HG03520 (cell line): ENCODE data around the gene CEP83.
"Not testable (repeated sequence)": the region's sequence is repeated elsewhere in the genome, so short reads cannot be mapped to it uniquely, and the experiment has no call there.

Experiments used
- ATAC-seq: cut with Tn5 transposase; IDR thresholded peaks from one replicate; pipeline ENCODE4 v1.9.1; 2021; ENCODE audit warnings: mild to moderate bottlenecking, moderate library complexity; ENCODE audit not compliant: unreplicated experiment

CEP83 gene

DNA sequence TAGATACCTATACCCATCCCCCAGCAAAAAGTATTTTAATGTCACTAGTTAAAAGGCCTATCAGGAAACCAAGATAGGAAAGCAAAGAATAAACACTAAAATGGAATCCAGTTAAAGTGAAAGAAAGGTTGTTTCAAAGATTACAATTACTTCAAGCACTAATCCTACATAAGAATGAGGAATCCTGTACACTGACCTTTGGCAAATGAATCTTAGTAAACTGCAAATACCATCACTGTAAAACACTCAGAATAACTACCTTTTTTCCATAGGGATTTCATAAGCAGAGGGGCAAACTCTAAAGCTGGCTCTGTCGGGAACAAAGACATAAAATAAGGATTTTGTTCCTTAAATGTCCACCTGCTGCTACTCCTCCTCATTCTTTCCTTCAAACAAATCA is 25.9 kb downstream of the CEP83 start:
- no peak for ATAC-seq

DNA sequence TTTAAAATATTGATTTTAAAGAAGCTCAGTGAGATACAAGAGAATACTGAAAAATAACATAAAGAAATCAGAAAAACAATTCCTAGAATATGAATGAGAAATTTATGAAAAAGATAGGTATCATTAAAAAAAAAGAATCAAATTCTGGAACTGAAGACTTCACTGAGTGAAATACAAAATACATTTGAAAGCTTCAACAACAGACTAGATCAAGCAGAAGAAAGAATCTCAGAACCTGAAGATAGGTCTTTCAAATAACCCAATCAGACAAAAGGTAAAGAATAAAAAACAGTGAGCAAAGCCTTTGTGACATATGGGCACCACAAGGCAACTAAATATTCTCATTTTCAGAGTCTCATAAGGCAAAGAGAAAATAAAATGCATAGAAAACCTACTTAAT is 29.4 kb downstream of the CEP83 start:
- no peak for ATAC-seq

DNA sequence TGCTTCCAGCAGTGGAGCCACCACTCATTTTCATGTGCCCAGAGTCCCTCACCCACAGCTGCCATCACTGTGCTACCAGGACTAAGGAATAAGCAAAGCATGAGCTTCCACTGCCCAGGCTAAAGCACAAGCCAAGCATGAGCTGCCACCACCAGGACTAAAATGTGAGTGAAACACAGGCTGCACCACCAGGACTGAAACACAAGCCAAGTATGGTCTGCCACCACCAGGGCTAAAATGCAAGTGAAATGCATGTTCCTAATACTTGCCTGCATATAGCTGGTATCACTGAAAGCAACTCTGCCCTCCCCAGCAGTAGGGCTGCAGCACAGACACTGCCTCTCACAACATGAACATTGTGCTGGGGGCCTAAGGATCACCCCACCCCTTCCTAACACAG is 30.0 kb downstream of the CEP83 start:
- no peak for ATAC-seq

DNA sequence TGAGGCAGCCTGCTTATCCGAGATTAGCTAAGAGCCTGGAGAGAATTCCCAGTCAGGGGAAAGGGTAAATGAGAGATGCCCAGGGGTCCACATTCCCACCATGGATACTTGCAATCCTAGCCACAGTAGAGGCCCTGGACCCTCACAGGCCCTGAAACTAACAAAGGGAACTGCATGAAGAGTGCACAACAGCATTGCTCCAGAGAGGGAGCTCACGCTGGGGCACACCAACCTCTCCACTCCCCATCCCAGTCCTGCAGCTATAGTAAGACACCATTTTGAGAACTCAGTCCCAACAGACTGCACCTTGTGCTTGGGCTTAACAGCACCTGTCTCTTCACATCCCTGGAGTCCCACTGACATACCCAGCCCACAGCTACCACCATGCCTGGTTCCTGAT is 30.5 kb downstream of the CEP83 start:
- no peak for ATAC-seq

DNA sequence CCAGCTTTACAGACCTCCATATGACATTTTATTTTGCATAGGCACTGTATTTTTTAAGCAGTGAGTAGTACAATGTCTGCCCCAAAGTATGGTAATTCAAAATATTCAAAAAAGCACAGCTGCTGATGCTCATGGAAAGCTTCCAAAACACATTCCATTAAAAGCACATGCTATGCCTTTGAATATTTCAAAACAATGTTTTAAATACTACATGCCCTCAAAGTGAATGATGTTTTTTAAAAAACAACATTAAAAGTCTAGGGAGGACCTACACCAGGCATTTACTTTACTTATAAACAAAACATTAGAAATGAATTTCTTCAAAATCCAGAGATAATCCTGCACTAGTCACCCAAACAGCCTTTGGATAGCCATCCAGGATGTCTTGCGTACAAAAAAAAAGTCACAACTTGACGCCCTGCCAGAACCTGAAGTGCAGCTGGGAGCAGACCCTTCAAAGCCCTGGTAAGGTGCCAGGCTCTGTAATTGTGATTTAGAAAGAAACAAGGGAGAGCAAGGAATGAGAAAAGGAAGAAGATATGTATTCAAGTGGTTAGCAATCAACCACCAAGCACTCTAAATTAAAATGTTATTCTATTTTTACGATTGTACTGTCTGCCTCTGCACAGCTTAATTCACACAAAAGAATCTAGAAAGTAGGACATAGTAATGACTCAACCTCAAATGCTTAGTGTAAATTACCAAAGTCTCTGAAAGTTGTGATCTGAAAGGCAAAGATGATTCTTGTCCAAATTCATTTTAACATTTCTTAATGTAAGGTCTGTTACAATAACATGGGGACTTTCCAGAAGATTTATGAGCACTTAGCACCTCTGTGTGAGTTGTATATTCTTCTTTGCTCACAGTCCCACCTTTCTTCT is 31.9 kb downstream of the CEP83 start:
- no peak for ATAC-seq

DNA sequence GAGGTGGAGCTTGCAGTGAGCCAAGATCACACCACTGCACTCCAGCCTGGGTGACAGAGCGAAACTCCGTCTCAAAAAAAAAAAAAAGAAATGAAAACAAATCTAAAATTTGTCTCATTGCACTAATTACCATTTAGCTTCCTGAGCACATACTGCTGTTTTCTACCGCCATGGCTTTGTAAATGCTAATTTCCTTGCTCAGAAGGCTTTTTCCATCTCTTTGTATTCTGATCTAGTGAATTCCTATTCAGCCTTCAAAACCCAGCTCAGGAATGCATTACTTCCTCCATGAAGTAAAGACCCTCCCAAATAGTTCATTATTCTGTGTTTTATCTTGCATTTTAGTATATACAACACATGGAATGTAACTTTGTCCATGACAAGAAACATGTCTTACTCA is 33.6 kb downstream of the CEP83 start:
- ATAC-seq: no peak

DNA sequence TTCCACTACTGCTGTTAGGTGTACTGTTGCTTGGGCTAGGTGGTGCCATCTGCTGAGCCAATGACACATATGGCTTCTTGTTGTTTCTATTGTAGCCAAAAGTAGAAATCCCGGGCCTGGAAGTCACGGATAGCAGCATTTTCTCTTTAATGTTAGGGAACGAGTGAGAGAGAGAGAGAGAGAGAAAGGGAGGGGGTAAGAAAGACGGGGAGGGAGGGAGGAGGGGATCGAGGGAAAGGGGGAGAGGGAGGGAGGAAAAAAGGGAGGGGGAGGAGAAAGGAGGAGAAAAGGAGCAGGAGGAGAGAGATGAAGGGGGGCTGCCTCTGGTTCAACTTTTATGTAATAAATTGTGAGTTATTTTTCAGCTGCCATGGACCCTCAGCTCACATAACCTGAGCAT is 34.8 kb downstream of the CEP83 start:
- ATAC-seq: not testable (repeated sequence)

DNA sequence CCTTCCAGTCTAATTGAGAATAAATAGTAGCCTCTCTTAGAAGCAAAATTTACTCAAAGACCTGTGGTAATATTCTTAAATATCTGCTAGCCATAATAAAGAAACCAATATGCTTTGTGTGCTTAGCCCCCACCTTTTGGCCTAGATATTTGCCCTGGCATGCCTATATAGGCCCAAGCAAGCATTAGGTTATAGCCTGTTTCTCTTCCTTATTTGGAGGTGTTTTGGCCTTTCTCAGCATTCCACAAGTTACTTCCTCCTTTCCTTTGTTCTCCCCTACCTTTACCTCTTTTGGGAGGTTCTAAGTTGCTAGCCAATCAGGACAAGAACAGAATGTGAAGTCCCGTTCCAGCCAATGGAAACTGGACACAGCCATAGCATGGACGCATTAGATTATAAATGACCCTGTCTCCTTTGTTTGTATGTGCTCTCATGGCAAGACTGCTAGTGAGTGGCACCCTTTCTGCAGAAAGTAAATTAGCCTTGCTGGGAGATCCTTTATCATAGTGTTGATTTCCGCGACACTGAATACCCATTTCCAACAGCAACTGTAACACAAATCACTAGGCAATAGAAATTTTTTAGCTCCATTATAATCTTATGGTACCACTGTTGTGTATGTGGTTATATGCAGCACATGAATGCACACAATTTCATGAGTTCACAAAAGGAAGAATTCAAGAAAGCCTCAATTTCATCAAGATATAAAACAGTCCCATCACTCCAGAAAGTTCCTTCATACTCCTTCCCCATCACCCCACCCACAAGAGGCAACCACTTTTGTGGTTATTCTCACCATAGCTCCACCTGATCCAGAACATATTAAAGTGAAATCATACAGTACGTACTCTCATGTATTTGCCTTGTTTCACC is 37.6 kb downstream of the CEP83 start:
- no peak for ATAC-seq

DNA sequence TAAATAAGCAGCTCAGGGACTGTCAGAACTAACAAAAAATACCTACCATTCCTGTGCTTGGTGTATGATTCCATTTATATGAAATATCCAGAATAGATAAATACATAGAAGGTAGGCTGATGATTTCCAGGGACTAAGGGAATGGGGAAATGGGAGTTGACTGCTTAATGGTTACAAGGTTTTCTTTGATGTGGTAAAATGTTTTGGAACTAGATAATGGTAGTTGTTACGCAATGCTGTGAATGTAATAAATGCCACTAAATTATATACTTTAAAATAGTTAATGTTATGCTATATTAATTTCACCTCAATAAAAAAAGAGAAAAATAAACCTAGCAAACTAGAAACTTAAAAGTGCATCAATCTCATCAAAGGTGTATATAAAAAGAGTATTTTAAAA is 41.1 kb downstream of the CEP83 start:
- ATAC-seq: no peak

DNA sequence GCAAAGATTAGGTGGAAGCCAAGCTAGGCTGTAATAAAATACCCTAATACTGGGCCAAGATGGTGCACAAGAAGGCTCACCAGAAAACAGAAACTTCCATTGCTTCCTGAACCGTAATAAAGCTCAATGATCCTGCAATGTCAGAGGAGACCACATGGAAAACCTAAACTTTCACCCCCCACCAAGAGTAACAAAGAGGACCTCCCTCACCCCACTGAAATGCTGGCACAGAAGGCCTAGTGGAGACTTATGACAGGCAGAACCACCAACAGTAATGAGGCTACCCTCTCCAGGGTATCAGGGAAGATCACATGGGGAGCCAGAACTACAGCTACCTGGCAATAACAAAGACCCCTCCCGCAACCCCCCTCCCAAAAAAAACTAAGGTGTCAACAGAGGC is 43.1 kb downstream of the CEP83 start:
- ATAC-seq: no peak

DNA sequence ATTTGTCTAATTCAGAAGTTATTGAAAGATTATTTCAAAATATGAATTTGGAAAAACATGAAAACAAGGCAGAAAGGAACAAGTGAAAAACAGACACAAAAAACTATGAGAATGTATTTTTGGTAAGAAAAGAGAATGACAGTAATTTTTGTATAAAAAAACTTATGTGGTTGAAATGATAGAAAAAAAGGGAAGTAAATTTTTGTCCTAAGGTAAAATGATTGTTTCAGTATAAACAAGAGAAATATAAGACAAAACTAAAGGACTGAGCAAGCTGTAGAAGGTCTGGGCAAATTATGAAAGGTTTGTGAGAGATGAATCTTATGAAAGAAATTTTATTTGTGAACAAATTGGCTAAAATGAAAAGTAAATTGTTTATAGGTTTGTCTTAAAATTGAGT is 44.6 kb downstream of the CEP83 start:
- ATAC-seq: no peak

DNA sequence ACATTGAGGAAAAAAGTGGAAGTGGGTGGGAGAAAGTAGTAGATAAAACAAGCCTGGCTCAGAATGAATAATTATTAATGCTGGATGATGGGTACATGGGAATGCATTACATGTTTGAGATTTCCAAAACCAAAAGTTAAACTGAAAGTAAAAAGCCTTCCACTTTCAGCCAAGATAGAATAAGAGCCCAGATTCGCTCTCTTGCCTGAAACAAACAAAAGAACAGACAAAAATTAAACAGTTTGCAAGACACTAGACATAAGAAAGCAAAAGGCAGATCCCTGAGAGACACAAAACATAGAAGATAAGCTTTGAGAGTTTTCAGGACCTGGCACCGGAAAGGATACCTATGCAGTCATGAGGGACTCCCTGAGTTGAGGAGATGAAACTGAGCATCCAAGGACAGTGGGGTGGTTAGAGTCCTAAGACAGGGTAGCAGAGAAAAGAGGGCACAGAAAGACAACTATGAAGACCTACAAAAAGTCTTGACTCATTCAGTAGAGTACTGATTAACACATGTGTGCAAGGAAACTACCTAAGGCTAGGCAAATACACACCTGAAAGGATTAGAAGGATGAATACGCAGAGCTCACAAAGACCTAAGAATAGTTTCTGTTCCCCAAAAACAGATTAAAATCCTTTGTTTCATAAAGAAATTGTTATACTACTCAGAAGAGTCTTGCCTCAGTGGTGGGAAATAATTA is 54.1 kb downstream of the CEP83 start:
- no peak for ATAC-seq

DNA sequence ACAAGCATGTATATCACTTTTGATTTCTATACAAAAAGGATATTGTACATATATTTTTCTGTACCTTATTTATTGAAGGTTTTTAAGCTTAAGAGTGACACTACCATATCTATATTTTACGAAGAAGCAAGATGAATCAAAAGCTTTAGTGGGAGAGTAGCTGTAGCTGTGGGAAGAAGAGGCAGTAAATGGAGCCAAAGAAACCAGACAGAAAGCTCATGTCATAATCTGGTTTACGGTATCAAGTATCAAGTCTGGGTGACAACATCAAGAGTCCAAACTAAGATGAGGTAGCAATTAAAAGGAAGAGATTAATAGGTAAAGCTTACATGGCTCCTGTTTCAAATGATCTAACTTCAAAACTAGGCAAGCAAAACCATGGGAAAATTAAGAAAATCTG is 54.8 kb downstream of the CEP83 start:
- ATAC-seq: no peak

DNA sequence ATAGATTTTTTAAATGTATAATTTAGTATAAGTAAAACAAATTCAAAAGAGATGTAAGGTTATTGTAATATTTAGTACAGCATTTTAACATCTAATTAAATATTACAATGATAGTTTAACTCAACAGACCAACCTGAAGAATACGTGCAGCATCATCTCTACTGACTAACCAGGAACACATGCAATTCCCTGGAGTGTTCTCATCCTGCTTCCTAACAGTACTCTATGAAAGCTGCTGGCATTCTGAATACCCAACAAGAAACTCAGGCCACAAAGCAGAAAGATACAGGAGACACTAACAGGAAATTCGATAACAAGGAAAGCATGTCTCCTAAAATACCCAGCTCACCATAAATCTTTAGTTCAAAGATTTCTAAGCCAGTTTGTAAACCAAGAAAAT is 58.3 kb downstream of the CEP83 start:
- no peak for ATAC-seq

DNA sequence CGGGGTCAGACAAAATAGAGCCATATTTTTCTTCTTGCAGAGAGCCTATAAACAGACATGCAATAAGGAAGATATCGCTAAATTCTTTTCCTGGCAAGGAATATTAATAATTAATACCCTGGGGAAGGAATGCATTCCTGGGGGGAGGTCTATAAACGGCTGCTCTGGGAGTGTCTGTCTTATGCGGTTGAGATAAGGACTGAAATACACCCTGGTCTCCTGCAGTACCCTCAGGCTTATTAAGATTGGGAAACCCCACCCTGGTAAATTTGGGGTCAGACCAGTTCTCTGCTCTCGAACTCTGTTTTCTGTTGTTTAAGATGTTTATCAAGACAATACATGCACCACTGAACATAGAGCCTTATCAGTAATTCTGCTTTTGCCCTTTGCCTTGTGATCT is 61.0 kb downstream of the CEP83 start:
- ATAC-seq: not testable (repeated sequence)

DNA sequence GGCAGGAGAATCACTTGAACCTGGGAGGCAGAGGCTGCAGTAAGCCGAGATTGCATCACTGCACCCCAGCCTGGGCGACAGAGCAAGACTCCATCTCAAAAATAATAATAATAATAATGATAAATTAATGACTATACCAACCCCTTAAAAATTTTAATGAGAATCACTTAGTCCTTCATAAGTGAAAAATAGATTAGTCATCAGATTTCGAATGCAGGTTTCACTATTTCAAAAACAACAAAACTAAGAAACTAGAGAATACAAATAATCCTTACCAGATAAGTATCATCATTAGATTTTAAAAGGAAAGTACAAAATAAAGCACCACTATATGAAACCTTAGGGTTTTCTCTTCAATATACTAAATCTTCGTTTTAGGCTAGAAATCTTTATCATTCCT is 62.3 kb downstream of the CEP83 start:
- ATAC-seq: no peak

DNA sequence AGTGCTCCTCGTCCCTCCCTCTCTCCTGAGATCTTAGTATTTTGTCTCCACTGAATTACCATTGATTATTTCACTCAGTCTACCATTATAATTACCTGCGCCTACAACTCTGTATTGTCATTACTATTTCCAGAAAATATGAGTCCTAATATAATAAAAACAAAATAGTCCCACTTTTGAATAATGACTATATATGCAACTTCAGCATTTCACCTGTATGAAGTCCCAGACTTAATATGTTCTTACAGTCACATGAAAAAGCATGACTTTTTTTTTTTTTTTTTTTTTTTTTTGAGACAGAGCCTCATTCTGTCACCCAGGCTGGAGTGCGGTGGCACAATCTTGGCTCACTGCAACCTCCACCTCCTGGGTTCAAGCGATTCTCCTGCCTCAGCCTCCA is 63.7 kb downstream of the CEP83 start:
- ATAC-seq: not testable (repeated sequence)

DNA sequence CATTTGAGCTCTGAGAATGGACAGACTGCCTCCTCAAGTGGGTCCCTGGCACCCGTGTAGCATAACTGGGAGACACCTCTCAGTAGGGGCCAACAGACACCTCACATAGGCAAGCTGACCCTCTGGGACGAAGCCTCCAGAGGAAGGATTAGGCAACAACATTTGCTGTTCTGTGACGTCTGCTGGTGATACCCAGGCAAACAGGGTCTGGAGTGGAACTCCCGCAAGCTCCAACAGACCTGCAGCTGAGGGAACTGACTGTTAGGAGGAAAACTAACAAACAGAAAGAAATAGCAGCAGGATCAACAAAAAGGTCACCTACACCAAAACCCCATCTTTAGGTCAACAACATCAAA is 69.6 kb downstream of the CEP83 start:
- ATAC-seq: no peak

DNA sequence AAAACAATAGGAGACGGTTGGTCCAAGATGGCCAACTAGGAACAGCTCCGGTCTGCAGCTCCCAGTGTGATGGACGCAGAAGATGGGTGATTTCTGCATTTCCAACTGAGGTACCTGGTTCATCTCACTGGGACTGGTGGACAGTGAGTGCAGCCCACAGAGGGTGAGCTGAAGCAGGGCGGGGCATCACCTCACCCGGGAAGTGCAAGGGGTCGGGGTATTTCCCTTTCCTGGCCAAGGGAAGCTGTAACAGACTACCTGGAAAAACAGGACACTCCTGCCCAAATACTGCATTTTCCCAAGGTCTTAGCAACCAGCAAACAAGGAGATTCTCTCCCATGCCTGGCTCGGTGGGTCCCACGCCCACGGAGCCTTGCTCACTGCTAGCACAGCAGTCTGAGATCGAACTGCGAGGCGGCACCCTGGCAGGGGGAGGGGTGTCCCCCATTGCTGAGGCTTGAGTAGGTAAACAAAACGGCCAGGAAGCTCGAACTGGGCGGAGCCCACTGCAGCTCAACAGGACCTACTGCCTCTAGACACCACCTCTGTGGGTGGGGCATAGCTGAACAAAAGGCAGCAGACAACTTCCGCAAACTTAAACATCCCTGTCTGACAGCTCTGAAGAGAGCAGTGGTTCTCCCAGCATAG is 70.1 kb downstream of the CEP83 start:
- not testable (repeated sequence) for ATAC-seq

DNA sequence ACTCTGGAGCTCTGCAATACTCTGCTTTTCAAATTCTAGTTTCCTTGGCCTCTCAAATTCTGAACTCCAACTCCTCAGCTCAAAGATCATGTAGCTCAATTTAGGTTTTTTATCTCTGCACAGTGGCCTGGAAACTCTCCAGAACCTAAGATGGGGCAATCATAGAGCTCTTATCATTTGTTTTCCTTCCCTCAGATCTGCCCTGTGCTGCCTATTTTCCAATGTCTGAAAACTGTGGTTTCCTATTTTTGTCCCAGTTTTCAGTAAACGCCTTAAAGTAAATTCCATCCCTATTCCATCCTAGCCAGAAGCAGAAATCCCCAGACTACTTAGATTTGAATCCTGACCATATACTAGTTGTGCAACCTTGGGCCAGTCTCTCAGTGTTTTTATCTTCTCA is 73.2 kb downstream of the CEP83 start:
- no peak for ATAC-seq

DNA sequence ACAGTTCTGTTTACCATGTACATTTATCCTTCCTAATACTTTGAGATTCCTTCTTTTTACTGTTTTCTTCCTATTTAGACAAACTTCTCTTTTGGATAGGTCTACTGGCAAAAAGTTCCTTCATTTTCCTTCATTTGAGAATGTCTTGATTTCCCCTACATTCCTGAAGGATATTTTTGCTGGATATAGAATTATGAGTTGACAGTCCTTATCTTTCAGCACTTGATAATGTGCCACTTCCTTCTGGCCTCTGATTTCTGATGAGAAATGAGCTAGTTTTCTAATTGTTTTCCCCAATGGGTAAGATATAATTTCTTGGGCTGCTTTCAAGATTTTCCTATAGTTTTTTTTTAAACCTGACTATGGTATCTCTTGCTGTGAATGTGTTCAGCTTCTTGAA is 75.6 kb downstream of the CEP83 start:
- no peak for ATAC-seq
